ENCODE data around the gene NPPA. TPM values are rescaled to one million over a fixed set of nuclear protein-coding genes. Genes with fewer than 3 reads are reported as not detected.
"Not testable (repeated sequence)": the region's sequence is repeated elsewhere in the genome, so short reads cannot be mapped to it uniquely, and the experiment has no call there.

Gene NPPA
- 10 to 100 TPM in 1 of 4 donors, 1 to 10 TPM in 1, under 1 TPM in 1, not detected in 1; 0.68 to 22.4 (median 1.4) TPM for polyA plus RNA-seq
- long read RNA-seq, donor 1 = 0 reads
- long read RNA-seq, donor 2 = 0 reads
- long read RNA-seq, donor 3 = 0 reads
- long read RNA-seq, donor 4 = 0 reads
- long read RNA-seq, donor 5 = 0 reads
- long read RNA-seq, donor 6 = 0 reads
- long read RNA-seq, donor 7 = 0 reads
- long read RNA-seq, donor 8, partial matches to known transcripts = 0 of 2 reads
- long read RNA-seq, donor 8, other reads (novel, unspliced or antisense) = 0 of 2 reads
- long read RNA-seq, donor 9 = 0 reads
- long read RNA-seq, donor 10 = 0 reads

GRCh38 chr1:11847667-11848372 lies at the start of gene NPPA:
Gene NPPA (minus strand): TSS chr1:11847783. CDS start chr1:11847684, 99 bp downstream.
- H3K36me3 ChIP-seq (ENCODE audit: control insufficient read depth in 3 of 3, insufficient read depth in 2 of 3, low read depth in 1 of 3, low read length in 3 of 3) = peaks cover 0 to 35% (median 16%) of the 10 kb centered on the region in 3 donors
- WGBS, 3 donors = 57 to 66% (median 58%) methylated on average over 18 of the region's 18 CpGs
- peaks cover 0 to under 1% (median 0%) of the 10 kb centered on the region in 3 donors for H3K27me3 ChIP-seq (ENCODE audit: control insufficient read depth in 3 of 3, insufficient read depth in 3 of 3, low read length in 3 of 3)
- no peaks in the 10 kb centered on the region for H3K9me3 ChIP-seq (ENCODE audit: control insufficient read depth in 2 of 2, insufficient read depth in 1 of 2, low read depth in 1 of 2, low read length in 1 of 2)
- H3K4me3 ChIP-seq (ENCODE audit: low read depth in 1 of 3, low read length in 3 of 3) = no peak within 1 kb of the TSS
- no peaks in the 10 kb centered on the region for H3K4me1 ChIP-seq (ENCODE audit: control insufficient read depth in 3 of 3, insufficient read depth in 2 of 3, low read depth in 1 of 3, low read length in 2 of 3)
- no peak within 1 kb of the TSS for H3K27ac ChIP-seq (ENCODE audit: low read depth in 1 of 3, low read length in 2 of 3)
- FAIRE-seq (no peak), DNase-seq (no peak)

GRCh38 chr1:11894501-11894900 lies 46.9 kb upstream of the NPPA start:
- H3K4me1 ChIP-seq (ENCODE audit: control insufficient read depth in 3 of 3, insufficient read depth in 2 of 3, low read depth in 1 of 3, low read length in 2 of 3); DNase-seq; H3K9me3 ChIP-seq (ENCODE audit: control insufficient read depth in 2 of 2, insufficient read depth in 1 of 2, low read depth in 1 of 2, low read length in 1 of 2); H3K27ac ChIP-seq (ENCODE audit: low read depth in 1 of 3, low read length in 2 of 3); H3K36me3 ChIP-seq (ENCODE audit: control insufficient read depth in 3 of 3, insufficient read depth in 2 of 3, low read depth in 1 of 3, low read length in 3 of 3); FAIRE-seq; H3K4me3 ChIP-seq (ENCODE audit: low read depth in 1 of 3, low read length in 3 of 3): not testable (repeated sequence)
- H3K27me3 ChIP-seq (ENCODE audit: control insufficient read depth in 3 of 3, insufficient read depth in 3 of 3, low read length in 3 of 3) = peaks cover 0 to 20% (median 12%) of the 10 kb centered on the region in 3 donors
- WGBS, 3 donors = 50 to 88% (median 81%) methylated on average over 1 of the region's 1 CpG

DNA sequence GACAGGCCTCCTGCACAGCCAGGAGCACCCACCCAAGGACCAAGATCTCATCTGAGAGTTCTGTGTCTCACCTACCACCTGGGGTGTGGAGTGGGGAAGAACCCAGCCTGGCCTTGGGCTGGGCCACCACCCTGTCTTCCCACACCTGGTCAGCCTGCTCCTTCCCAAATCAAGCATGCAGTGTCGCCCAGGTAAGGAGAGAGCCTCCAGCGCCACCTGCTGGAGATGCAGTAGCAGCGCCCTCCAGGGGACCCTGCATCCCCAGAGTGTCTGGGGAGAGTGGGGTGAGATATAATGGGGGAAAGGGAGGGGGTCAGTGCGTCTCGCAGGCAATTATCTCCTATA lies 46.3 kb upstream of the NPPA start:
- Histone ChIP-seq H3K4me1 (ENCODE audit: control insufficient read depth in 3 of 3, insufficient read depth in 2 of 3, low read depth in 1 of 3, low read length in 2 of 3) (no peaks in the 10 kb centered on the region), H3K27me3 (ENCODE audit: control insufficient read depth in 3 of 3, insufficient read depth in 3 of 3, low read length in 3 of 3) (peaks cover 0 to 14% (median 6%) of the 10 kb centered on the region in 3 donors), H3K36me3 (ENCODE audit: control insufficient read depth in 3 of 3, insufficient read depth in 2 of 3, low read depth in 1 of 3, low read length in 3 of 3) (no peaks in the 10 kb centered on the region), H3K9me3 (ENCODE audit: control insufficient read depth in 2 of 2, insufficient read depth in 1 of 2, low read depth in 1 of 2, low read length in 1 of 2) (no peaks in the 10 kb centered on the region), H3K27ac (ENCODE audit: low read depth in 1 of 3, low read length in 2 of 3) (no peak overlapping the region), H3K4me3 (ENCODE audit: low read depth in 1 of 3, low read length in 3 of 3) (no peak overlapping the region)
- DNase-seq = peak; percentile 64 to 67
- FAIRE-seq = no peak
- 0% methylated on average over 5 of the region's 5 CpGs for WGBS, 3 donors

- peaks cover 0 to 4% (median 0%) of the 10 kb centered on the region in 3 donors for H3K27me3 ChIP-seq (ENCODE audit: control insufficient read depth in 3 of 3, insufficient read depth in 3 of 3, low read length in 3 of 3)
- DNase-seq (no peak), FAIRE-seq (no peak)
- H3K9me3 ChIP-seq (ENCODE audit: control insufficient read depth in 2 of 2, insufficient read depth in 1 of 2, low read depth in 1 of 2, low read length in 1 of 2) = no peaks in the 10 kb centered on the region
- 61 to 70% (median 64%) methylated on average over 6 of the region's 6 CpGs for WGBS, 3 donors
- no peak overlapping the region for H3K4me3 ChIP-seq (ENCODE audit: low read depth in 1 of 3, low read length in 3 of 3)
- no peaks in the 10 kb centered on the region for H3K4me1 ChIP-seq (ENCODE audit: control insufficient read depth in 3 of 3, insufficient read depth in 2 of 3, low read depth in 1 of 3, low read length in 2 of 3)
- no peaks in the 10 kb centered on the region for H3K36me3 ChIP-seq (ENCODE audit: control insufficient read depth in 3 of 3, insufficient read depth in 2 of 3, low read depth in 1 of 3, low read length in 3 of 3)
- no peak overlapping the region for H3K27ac ChIP-seq (ENCODE audit: low read depth in 1 of 3, low read length in 2 of 3)
Measured at GRCh38 chr1:11891433-11892186, 44.0 kb upstream of the NPPA start.

GRCh38 chr1:11888877-11889208 lies 41.3 kb upstream of the NPPA start:
- 41 to 51% (median 46%) methylated on average over 3 of the region's 3 CpGs for whole genome bisulfite sequencing, 3 donors
- Histone ChIP-seq H3K9me3 (ENCODE audit: control insufficient read depth in 2 of 2, insufficient read depth in 1 of 2, low read depth in 1 of 2, low read length in 1 of 2) (no peaks in the 10 kb centered on the region), H3K4me3 (ENCODE audit: low read depth in 1 of 3, low read length in 3 of 3) (no peak overlapping the region), H3K36me3 (ENCODE audit: control insufficient read depth in 3 of 3, insufficient read depth in 2 of 3, low read depth in 1 of 3, low read length in 3 of 3) (no peaks in the 10 kb centered on the region), H3K27ac (ENCODE audit: low read depth in 1 of 3, low read length in 2 of 3) (no peak overlapping the region), H3K4me1 (ENCODE audit: control insufficient read depth in 3 of 3, insufficient read depth in 2 of 3, low read depth in 1 of 3, low read length in 2 of 3) (no peaks in the 10 kb centered on the region), H3K27me3 (ENCODE audit: control insufficient read depth in 3 of 3, insufficient read depth in 3 of 3, low read length in 3 of 3) (no peaks in the 10 kb centered on the region)
- FAIRE-seq = no peak
- no peak for DNase-seq

DNA sequence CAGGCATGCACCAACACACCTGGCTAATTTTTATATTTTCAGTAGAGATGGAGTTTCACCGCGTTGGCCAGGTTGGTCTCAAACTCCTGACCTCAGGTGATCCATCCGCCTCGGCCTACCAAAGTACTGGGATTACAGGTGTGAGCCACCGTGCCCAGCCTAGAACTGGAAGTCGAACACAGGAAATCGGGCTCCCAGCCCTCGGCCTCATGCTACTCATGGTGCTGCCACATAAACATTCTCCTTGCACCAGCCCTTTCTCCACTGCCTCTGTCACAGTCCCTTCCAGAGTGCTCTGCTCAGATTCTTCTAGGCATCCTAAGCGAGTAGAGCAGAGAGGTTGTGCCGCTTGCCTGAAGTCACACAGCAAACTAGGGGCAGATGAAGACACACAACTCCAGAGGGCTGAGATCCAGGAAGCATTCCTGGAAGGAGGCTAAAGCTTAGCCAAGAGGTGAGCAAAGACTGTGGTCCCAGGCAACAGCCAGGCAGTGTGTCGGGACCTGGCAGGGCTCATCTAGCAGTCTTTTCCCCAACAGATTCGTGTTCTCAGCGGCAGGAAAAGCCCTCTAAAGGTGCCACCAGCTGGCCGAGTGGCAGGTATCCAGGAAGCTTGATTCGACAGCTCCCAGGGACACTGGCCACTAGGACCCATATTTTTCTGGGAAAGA lies 40.8 kb upstream of the NPPA start:
- WGBS, 3 donors = 78 to 83% (median 82%) methylated on average over 15 of the region's 15 CpGs
- H3K4me3 ChIP-seq (ENCODE audit: low read depth in 1 of 3, low read length in 3 of 3) = no peak overlapping the region
- DNase-seq (no peak), FAIRE-seq (no peak)
- H3K36me3 ChIP-seq (ENCODE audit: control insufficient read depth in 3 of 3, insufficient read depth in 2 of 3, low read depth in 1 of 3, low read length in 3 of 3) = no peaks in the 10 kb centered on the region
- H3K9me3 ChIP-seq (ENCODE audit: control insufficient read depth in 2 of 2, insufficient read depth in 1 of 2, low read depth in 1 of 2, low read length in 1 of 2) = no peaks in the 10 kb centered on the region
- no peak overlapping the region for H3K27ac ChIP-seq (ENCODE audit: low read depth in 1 of 3, low read length in 2 of 3)
- no peaks in the 10 kb centered on the region for H3K4me1 ChIP-seq (ENCODE audit: control insufficient read depth in 3 of 3, insufficient read depth in 2 of 3, low read depth in 1 of 3, low read length in 2 of 3)
- no peaks in the 10 kb centered on the region for H3K27me3 ChIP-seq (ENCODE audit: control insufficient read depth in 3 of 3, insufficient read depth in 3 of 3, low read length in 3 of 3)

DNA sequence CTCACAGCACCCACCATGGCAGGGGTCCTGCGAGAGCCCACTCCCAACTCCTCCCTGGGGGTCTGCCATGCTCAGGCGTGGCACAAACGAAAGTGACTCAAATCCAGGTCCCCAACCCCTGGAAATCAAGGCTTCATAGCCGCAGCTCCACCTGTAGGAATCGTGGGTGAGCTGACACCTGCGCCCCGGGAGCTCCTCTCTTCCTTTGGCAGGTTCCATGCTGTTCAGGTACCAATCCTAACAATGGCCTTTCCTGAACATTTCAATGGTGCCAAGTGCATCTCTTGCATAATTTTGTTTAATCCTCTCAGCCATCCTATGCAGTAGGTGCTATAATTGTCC lies 40.1 kb upstream of the NPPA start:
- H3K4me1 ChIP-seq (ENCODE audit: control insufficient read depth in 3 of 3, insufficient read depth in 2 of 3, low read depth in 1 of 3, low read length in 2 of 3) = peaks cover 0 to 5% (median 0%) of the 10 kb centered on the region in 3 donors
- WGBS, 3 donors = 57 to 79% (median 71%) methylated on average over 7 of the region's 7 CpGs
- no peak overlapping the region for H3K4me3 ChIP-seq (ENCODE audit: low read depth in 1 of 3, low read length in 3 of 3)
- no peak for FAIRE-seq
- no peaks in the 10 kb centered on the region for H3K27me3 ChIP-seq (ENCODE audit: control insufficient read depth in 3 of 3, insufficient read depth in 3 of 3, low read length in 3 of 3)
- no peak overlapping the region for H3K27ac ChIP-seq (ENCODE audit: low read depth in 1 of 3, low read length in 2 of 3)
- H3K9me3 ChIP-seq (ENCODE audit: control insufficient read depth in 2 of 2, insufficient read depth in 1 of 2, low read depth in 1 of 2, low read length in 1 of 2) = no peaks in the 10 kb centered on the region
- no peaks in the 10 kb centered on the region for H3K36me3 ChIP-seq (ENCODE audit: control insufficient read depth in 3 of 3, insufficient read depth in 2 of 3, low read depth in 1 of 3, low read length in 3 of 3)
- no peak for DNase-seq

GRCh38 chr1:11886986-11887665 lies 39.5 kb upstream of the NPPA start:
- no peak for DNase-seq
- no peaks in the 10 kb centered on the region for H3K9me3 ChIP-seq (ENCODE audit: control insufficient read depth in 2 of 2, insufficient read depth in 1 of 2, low read depth in 1 of 2, low read length in 1 of 2)
- H3K27ac ChIP-seq (ENCODE audit: low read depth in 1 of 3, low read length in 2 of 3) = no peak overlapping the region
- H3K4me3 ChIP-seq (ENCODE audit: low read depth in 1 of 3, low read length in 3 of 3) = no peak overlapping the region
- H3K36me3 ChIP-seq (ENCODE audit: control insufficient read depth in 3 of 3, insufficient read depth in 2 of 3, low read depth in 1 of 3, low read length in 3 of 3) = no peaks in the 10 kb centered on the region
- WGBS, 3 donors = 83 to 84% (median 83%) methylated on average over 19 of the region's 19 CpGs
- H3K27me3 ChIP-seq (ENCODE audit: control insufficient read depth in 3 of 3, insufficient read depth in 3 of 3, low read length in 3 of 3) = no peaks in the 10 kb centered on the region
- H3K4me1 ChIP-seq (ENCODE audit: control insufficient read depth in 3 of 3, insufficient read depth in 2 of 3, low read depth in 1 of 3, low read length in 2 of 3) = peaks cover 0 to 10% (median 0%) of the 10 kb centered on the region in 3 donors
- no peak for FAIRE-seq

Measured in small intestine (tissue), 16 donors.